ENCODE data around the gene ANKMY1.

Gene ANKMY1

GRCh38 chr2:240560084-240560479, 2.3 kb upstream of the ANKMY1 start, which contains the start of gene DUSP28 (continued):
- TF ChIP-seq ZNF830 (tag by site-specific recombination; IDR thresholded peaks at IDR 0.05; ENCODE audit: low read depth) (no peak), ZNF341 (tag by site-specific recombination; IDR thresholded peaks at IDR 0.05; ENCODE audit: low read depth) (0 out of 2 replicates have a peak, but pooled peaks have one; percentile 9), SP7 (tag by site-specific recombination; IDR thresholded peaks at IDR 0.05) (peak; percentile 46), ZNF202 (tag by site-specific recombination; IDR thresholded peaks at IDR 0.05; ENCODE audit: borderline replicate concordance) (no peak), ZNF2 (tag by site-specific recombination; IDR thresholded peaks at IDR 0.05) (no peak), PRDM2 (tag by site-specific recombination; IDR thresholded peaks at IDR 0.05; ENCODE audit: borderline replicate concordance) (no peak), SALL2 (tag by site-specific recombination; IDR thresholded peaks at IDR 0.05; ENCODE audit: borderline replicate concordance) (no peak), SP2 (tag by site-specific recombination; IDR thresholded peaks at IDR 0.05) (peak; percentile 74), ELK4 (IDR thresholded peaks at IDR 0.05; ENCODE audit: borderline replicate concordance, low read depth, low read length) (no peak), ZSCAN18 (tag by site-specific recombination; IDR thresholded peaks at IDR 0.05) (no peak), BCL11B (tag by site-specific recombination; IDR thresholded peaks at IDR 0.05; ENCODE audit: low read depth) (no peak), ZNF518A (tag by site-specific recombination; conservative IDR thresholded peaks at IDR 0.05; ENCODE audit: low read depth) (no peak), ZNF596 (tag by site-specific recombination; IDR thresholded peaks at IDR 0.05) (no peak), ZNF623 (tag by site-specific recombination; IDR thresholded peaks at IDR 0.05) (no peak), ZBTB20 (tag by site-specific recombination; IDR thresholded peaks at IDR 0.05) (peak; percentile 67; the same call in 1 of the 2 replicates), ZSCAN4 (tag by site-specific recombination; IDR thresholded peaks at IDR 0.05) (no peak), ZNF624 (tag by site-specific recombination; IDR thresholded peaks at IDR 0.05) (no peak), FEZF1 (tag by site-specific recombination; IDR thresholded peaks at IDR 0.05) (no peak), ZNF626 (tag by site-specific recombination; IDR thresholded peaks at IDR 0.05) (no peak), ZNF544 (tag by site-specific recombination; IDR thresholded peaks at IDR 0.05) (no peak), ZNF248 (tag by site-specific recombination; IDR thresholded peaks at IDR 0.05) (no peak), ZNF529 (tag by site-specific recombination; IDR thresholded peaks at IDR 0.05; ENCODE audit: insufficient replicate concordance) (no peak), GLI4 (tag by site-specific recombination; IDR thresholded peaks at IDR 0.05) (no peak), GLIS1 (tag by site-specific recombination; IDR thresholded peaks at IDR 0.05) (0 out of 2 replicates have a peak, but pooled peaks have one; percentile 13), ZNF23 (tag by site-specific recombination; IDR thresholded peaks at IDR 0.05; ENCODE audit: borderline replicate concordance) (no peak)

All from HEK293 (cell line).